ENCODE results near the gene EZR. TPM values are rescaled to one million over a fixed set of nuclear protein-coding genes. Genes with fewer than 3 reads are reported as not detected.

EZR gene
- total RNA-seq, 4 donors from 2014 or later: 27.4 to 94.0 (median 59.3) TPM

DNA sequence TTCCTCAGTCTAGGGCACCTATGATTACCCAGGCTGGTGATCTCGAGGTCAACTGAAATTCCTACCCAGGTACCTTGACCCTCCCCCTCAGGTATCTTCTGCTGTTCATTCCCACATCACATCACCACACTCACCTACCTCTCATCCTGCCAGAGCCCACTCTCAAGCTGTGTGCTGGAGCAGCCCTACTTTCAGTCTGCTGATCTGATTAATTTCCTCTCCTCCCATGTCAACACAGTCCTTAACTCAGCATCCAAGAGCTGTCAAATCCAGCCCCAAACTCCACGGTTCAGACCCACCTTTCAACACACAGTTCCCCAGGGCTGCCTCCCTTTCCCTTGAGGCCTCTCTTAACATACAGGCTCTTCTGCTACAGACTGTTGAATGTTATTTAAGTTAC, 42.4 kb downstream of the EZR start:
- intact Hi-C loops (cut with DNase I; ENCODE audit: low total_unique reads): no loop called here
- DNase-seq: no peak
- H3K36me3 ChIP-seq: no peaks in the 10 kb centered on the region

DNA sequence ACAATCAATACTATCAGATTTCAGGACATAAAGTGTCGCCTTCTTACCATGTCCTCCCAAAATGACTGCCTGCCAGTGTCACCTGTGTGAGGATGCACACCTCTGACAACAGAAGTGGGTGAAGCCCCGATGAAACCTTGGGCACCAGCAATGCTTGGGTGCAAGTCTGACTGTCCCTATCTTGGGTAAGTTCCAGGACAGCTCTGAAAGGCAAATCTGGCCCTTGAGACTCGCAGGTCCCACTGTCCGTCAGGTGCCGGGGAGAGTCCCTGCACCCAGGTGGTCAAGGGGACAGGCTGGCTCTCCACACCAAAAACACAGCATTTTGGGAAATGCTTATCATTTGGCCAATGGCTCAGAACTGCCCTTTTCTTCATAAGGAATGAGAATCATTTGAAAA, 43.3 kb downstream of the EZR start:
- H3K36me3 ChIP-seq: no peaks in the 10 kb centered on the region
- H3K27ac ChIP-seq: no peak overlapping the region

More for the DNA sequence above, 42.4 kb downstream of the EZR start:
- no peak overlapping the region for H3K27ac ChIP-seq
- H3K4me1 ChIP-seq: no peaks in the 10 kb centered on the region
- TF ChIP-seq POLR2A (IDR thresholded peaks at IDR 0.05): no peak
- TF ChIP-seq CTCF (IDR thresholded peaks at IDR 0.05): no peak
- H3K4me3 ChIP-seq: no peak overlapping the region
- H3K9me3 ChIP-seq: no peaks in the 10 kb centered on the region
- H3K27me3 ChIP-seq: no peaks in the 10 kb centered on the region

DNA sequence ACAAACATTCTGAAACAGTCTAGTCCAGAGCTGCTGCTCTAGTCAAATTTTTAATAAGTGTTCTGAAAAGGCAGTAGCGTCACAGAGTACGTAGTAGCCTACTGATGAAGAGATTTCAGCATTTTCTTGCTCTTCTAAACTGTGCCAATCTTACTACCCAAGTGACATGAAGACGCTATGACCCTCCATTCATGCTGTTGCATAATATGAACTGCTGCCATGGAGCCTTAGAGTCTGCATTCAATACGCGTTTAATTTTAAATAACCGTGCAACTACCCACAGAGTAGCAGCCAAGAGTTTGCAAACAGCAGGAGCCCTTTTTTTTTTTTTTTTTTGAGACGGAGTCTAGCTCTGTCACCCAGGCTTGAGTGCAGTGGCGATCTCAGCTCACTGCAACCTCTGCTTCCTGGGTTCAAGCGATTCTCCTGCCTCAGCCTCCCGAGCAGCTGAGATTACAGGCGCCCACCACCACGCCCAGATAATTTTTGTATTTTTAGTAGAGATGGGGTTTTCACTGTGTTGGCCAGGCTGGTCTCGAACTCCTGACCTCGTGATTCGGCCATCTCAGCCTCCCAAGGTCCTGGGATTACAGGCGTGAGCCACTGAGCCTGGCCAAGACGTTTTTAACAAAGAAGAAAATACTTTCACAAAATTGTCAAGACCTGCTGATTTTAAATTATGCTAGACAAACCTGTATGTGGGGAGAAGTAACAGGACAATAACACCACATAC, 44.3 kb downstream of the EZR start:
- H3K9me3 ChIP-seq: no peaks in the 10 kb centered on the region
- H3K27ac ChIP-seq: no peak overlapping the region
- no peak overlapping the region for H3K4me3 ChIP-seq
- no peak for DNase-seq
- intact Hi-C loops (cut with DNase I; ENCODE audit: low total_unique reads): no loop called here
- H3K36me3 ChIP-seq: no peaks in the 10 kb centered on the region
- TF ChIP-seq CTCF (IDR thresholded peaks at IDR 0.05) (no peak), POLR2A (IDR thresholded peaks at IDR 0.05) (no peak)
- no peaks in the 10 kb centered on the region for H3K4me1 ChIP-seq
- no peaks in the 10 kb centered on the region for H3K27me3 ChIP-seq

More for the DNA sequence above, 43.3 kb downstream of the EZR start:
- no peak for DNase-seq
- no peak for TF ChIP-seq CTCF (IDR thresholded peaks at IDR 0.05)
- TF ChIP-seq POLR2A (IDR thresholded peaks at IDR 0.05): no peak
- intact Hi-C loops (cut with DNase I; ENCODE audit: low total_unique reads): no loop called here
- H3K9me3 ChIP-seq: no peaks in the 10 kb centered on the region
- H3K4me3 ChIP-seq: no peak overlapping the region
- H3K27me3 ChIP-seq: no peaks in the 10 kb centered on the region
- no peaks in the 10 kb centered on the region for H3K4me1 ChIP-seq

DNA sequence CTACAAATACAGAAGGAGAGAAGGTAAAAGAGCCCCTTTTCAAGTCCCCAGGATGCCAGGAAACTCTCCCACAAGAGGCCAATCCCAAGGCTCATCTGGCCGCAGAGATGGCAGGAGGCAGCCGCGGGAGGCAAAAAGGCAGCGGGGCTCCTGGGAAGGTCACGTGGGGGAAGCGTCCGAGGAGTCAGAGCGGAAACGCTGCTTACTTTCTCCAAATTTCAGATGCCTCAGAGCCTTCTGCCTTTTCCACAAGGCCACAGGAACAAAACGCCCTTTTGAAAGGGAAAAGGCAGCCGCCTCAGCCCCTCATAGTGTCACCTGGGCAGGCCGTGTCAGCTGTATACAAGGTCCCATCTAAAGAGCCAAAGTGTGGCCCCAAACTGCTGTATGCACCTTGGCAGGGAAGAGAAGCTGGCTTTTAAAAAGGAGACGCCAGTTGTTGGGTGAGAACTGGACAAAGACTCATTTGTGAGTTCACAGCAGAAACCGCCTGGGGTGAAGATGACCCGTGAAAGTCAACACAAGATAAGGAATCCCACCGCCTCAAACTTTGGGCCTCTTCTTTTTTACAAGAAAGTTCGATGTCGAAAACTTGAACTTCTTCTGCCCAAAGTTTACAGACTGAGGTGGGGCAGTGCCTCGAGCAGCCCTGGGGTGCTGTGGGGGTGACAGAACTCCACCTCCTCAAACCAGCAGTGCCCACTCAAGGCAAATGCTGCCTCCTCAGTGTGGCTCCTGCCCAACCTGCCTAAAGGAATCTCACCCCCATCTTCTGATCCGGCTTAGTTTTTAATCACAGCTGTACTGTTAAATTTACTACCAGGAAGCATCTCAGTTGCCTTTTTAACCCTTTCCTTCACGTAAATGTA, 45.4 kb downstream of the EZR start:
- Histone ChIP-seq H3K4me1 (no peaks in the 10 kb centered on the region), H3K9me3 (no peaks in the 10 kb centered on the region), H3K4me3 (no peak overlapping the region), H3K27ac (no peak overlapping the region), H3K27me3 (no peaks in the 10 kb centered on the region), H3K36me3 (no peaks in the 10 kb centered on the region)
- no peak for TF ChIP-seq POLR2A (IDR thresholded peaks at IDR 0.05)
- TF ChIP-seq CTCF (IDR thresholded peaks at IDR 0.05): no peak
- no peak for DNase-seq
- intact Hi-C loops (cut with DNase I; ENCODE audit: low total_unique reads): no loop called here

GRCh38 chr6:158772851-158773371, 46.3 kb downstream of the EZR start:
- TF ChIP-seq CTCF (IDR thresholded peaks at IDR 0.05): no peak
- no peak for TF ChIP-seq POLR2A (IDR thresholded peaks at IDR 0.05)
- H3K9me3 ChIP-seq: no peaks in the 10 kb centered on the region
- H3K4me3 ChIP-seq: no peak overlapping the region
- no peak for DNase-seq
- no peak overlapping the region for H3K27ac ChIP-seq
- no peaks in the 10 kb centered on the region for H3K4me1 ChIP-seq
- intact Hi-C loops (cut with DNase I; ENCODE audit: low total_unique reads): no loop called here
- no peaks in the 10 kb centered on the region for H3K36me3 ChIP-seq
- no peaks in the 10 kb centered on the region for H3K27me3 ChIP-seq
